HEK293 (cell line): ENCODE results near the gene ARGLU1.

Experiments used
- CTCF ChIA-PET: fragments of 350-600 bp; formaldehyde crosslinking; extraction: SDS; loops from one replicate; lab custom pipeline; 2021; ENCODE audit warnings: antibody characterized with exemption; lab: Yijun Ruan, JAX
- POLR2A ChIA-PET: fragments of 300-600 bp; formaldehyde crosslinking; extraction: SDS; loops from one replicate; lab custom pipeline; 2020; ENCODE audit warnings: antibody characterized with exemption, inconsistent platforms; lab: Yijun Ruan, JAX
- H3K27ac ChIP-seq: fragments of 200-500 bp; sonication (Bioruptor generic); 2 replicates; pipeline ENCODE4 v1.5.1; 2014; ENCODE audit warnings: low read depth, low read length, control low read depth, inconsistent platforms; ENCODE audit errors: extremely low read depth
- H3K36me3 ChIP-seq, 2 experiments: fragments of 200-500 bp in 1 of 2; sonication (Bioruptor generic) in 1 of 2; 1 replicate in 1 of 2; 2 replicates in 1 of 2; pipeline ENCODE4 v1.5.1; 2014 to 2017; ENCODE audit warnings: inconsistent platforms in 2 of 2, low read length in 2 of 2; ENCODE audit not compliant: control insufficient read depth in 2 of 2, insufficient read depth in 1 of 2
- H3K4me1 ChIP-seq: fragments of 200-500 bp; sonication (Bioruptor generic); 2 replicates; pipeline ENCODE4 v1.5.1; 2014; ENCODE audit warnings: mild to moderate bottlenecking, low read length, inconsistent platforms; ENCODE audit not compliant: control insufficient read depth, insufficient read depth
- H3K4me3 ChIP-seq: 2 replicates; pipeline ENCODE4 v1.5.1; 2011; ENCODE audit warnings: low read depth, mild to moderate bottlenecking, control low read depth, low read length, moderate library complexity
- H3K9me3 ChIP-seq: fragments of 200-500 bp; sonication (Bioruptor generic); 2 replicates; pipeline ENCODE4 v1.5.1; 2014; ENCODE audit warnings: low read depth, low read length, inconsistent platforms; ENCODE audit not compliant: control insufficient read depth, insufficient read depth
- ATF2 ChIP-seq: fragments of 450-650 bp; formaldehyde crosslinking; IDR thresholded peaks from 2 replicates; pipeline ENCODE4 v1.5.1; 2016; ENCODE audit warnings: missing biosample characterization, missing genetic modification characterization, low read depth
- ELK4 ChIP-seq: IDR thresholded peaks from 2 replicates; pipeline ENCODE4 v1.6.1; 2011; ENCODE audit warnings: mild to moderate bottlenecking, low read depth, low read length, borderline replicate concordance
- GLI2 ChIP-seq: fragments of 450-650 bp; formaldehyde crosslinking; IDR thresholded peaks from 2 replicates; pipeline ENCODE4; 2017; ENCODE audit warnings: missing biosample characterization, missing genetic modification characterization, low read depth, borderline replicate concordance
- PRDM2 ChIP-seq: fragments of 450-650 bp; formaldehyde crosslinking; IDR thresholded peaks from 2 replicates; pipeline ENCODE4 v1.5.1; 2016; ENCODE audit warnings: missing biosample characterization, missing genetic modification characterization, borderline replicate concordance
- SALL2 ChIP-seq: fragments of 450-650 bp; formaldehyde crosslinking; IDR thresholded peaks from 2 replicates; pipeline ENCODE4 v1.5.0; 2017; ENCODE audit warnings: missing biosample characterization, mild to moderate bottlenecking, missing genetic modification characterization, borderline replicate concordance
- SP3 ChIP-seq: fragments of 450-650 bp; formaldehyde crosslinking; IDR thresholded peaks from 2 replicates; pipeline ENCODE4 v1.5.1; 2016; ENCODE audit warnings: missing biosample characterization, missing genetic modification characterization
- YY2 ChIP-seq: fragments of 450-650 bp; formaldehyde crosslinking; IDR thresholded peaks from 2 replicates; pipeline ENCODE4 v1.5.1; 2016; ENCODE audit warnings: missing biosample characterization, missing genetic modification characterization
- ZBTB49 ChIP-seq: fragments of 450-650 bp; formaldehyde crosslinking; IDR thresholded peaks from 2 replicates; pipeline ENCODE4 v1.5.1; 2016; ENCODE audit warnings: missing biosample characterization, missing genetic modification characterization, low read depth
- ZBTB8A ChIP-seq: fragments of 450-650 bp; formaldehyde crosslinking; IDR thresholded peaks from 2 replicates; pipeline ENCODE4 v1.5.1; 2016; ENCODE audit warnings: missing biosample characterization, missing genetic modification characterization
- ZFHX2 ChIP-seq: fragments of 450-650 bp; formaldehyde crosslinking; conservative IDR thresholded peaks from 2 replicates; pipeline ENCODE4 v1.5.1; 2016; ENCODE audit warnings: missing biosample characterization, missing genetic modification characterization
- ZNF214 ChIP-seq: fragments of 450-650 bp; formaldehyde crosslinking; IDR thresholded peaks from 2 replicates; pipeline ENCODE4 v1.5.1; 2017; ENCODE audit warnings: missing biosample characterization, mild to moderate bottlenecking, missing genetic modification characterization, borderline replicate concordance
- ZNF639 ChIP-seq: fragments of 450-650 bp; formaldehyde crosslinking; IDR thresholded peaks from 2 replicates; pipeline ENCODE4 v1.5.1; 2016; ENCODE audit warnings: missing biosample characterization, missing genetic modification characterization
- ZSCAN16 ChIP-seq: fragments of 450-650 bp; formaldehyde crosslinking; IDR thresholded peaks from 2 replicates; pipeline ENCODE4 v1.5.1; 2016; ENCODE audit warnings: missing biosample characterization, missing genetic modification characterization

ARGLU1 gene

GRCh38 chr13:106525865-106526264 is 42.1 kb downstream of the ARGLU1 start (continued):
- TF ChIP-seq SALL2 (tag by site-specific recombination): no peak
- TF ChIP-seq YY2 (tag by site-specific recombination): no peak
- TF ChIP-seq PRDM2 (tag by site-specific recombination): no peak
- TF ChIP-seq ZNF639 (tag by site-specific recombination): no peak

- no peak for TF ChIP-seq GLI2
- TF ChIP-seq ZBTB8A (tag by site-specific recombination): no peak
- TF ChIP-seq ZFHX2 (tag by site-specific recombination): no peak
- TF ChIP-seq ZNF214: no peak
- no peak for TF ChIP-seq ZBTB49 (tag by site-specific recombination)
- no peak for TF ChIP-seq SP3 (tag by site-specific recombination)
- no peaks in the 10 kb centered on the region for H3K9me3 ChIP-seq
- no peak overlapping the region for H3K27ac ChIP-seq
- no peak overlapping the region for H3K4me3 ChIP-seq
- CTCF ChIA-PET: interaction anchor here (0.7 kb wide), 1 partner anchor 487 kb away, joined by 3 read pairs; no protein-coding TSS in a partner anchor
- POLR2A ChIA-PET: no interaction called here
- peaks cover 0 to 5% of the 10 kb centered on the region in 2 experiments; a peak in 1 of 3 replicates for H3K36me3 ChIP-seq
- peaks cover 46% of the 10 kb centered on the region for H3K4me1 ChIP-seq
Measured at GRCh38 chr13:106524108-106524507, 43.8 kb downstream of the ARGLU1 start.

GRCh38 chr13:106523576-106523975 is 44.4 kb downstream of the ARGLU1 start:
- Histone ChIP-seq H3K36me3 (peaks cover 0 to 8% of the 10 kb centered on the region in 2 experiments; a peak in 1 of 3 replicates), H3K27ac (no peak overlapping the region), H3K9me3 (no peaks in the 10 kb centered on the region), H3K4me3 (no peak overlapping the region), H3K4me1 (peaks cover 44% of the 10 kb centered on the region)
- CTCF ChIA-PET: interaction anchor here (0.7 kb wide), 1 partner anchor 486 kb away, joined by 3 read pairs; no protein-coding TSS in a partner anchor
- POLR2A ChIA-PET: no interaction called here
- no peak for TF ChIP-seq ATF2 (tag by site-specific recombination)
- TF ChIP-seq ELK4: no peak
- no peak for TF ChIP-seq SALL2 (tag by site-specific recombination)
- no peak for TF ChIP-seq ZSCAN16 (tag by site-specific recombination)
